B cell (primary cell): ENCODE results near the gene CPNE4. TPM values are rescaled to one million over a fixed set of nuclear protein-coding genes. Genes with fewer than 3 reads are reported as not detected.

Source experiments
- ATAC-seq: fragments of 200-7000 bp; cut with Tn5 transposase; one replicate; pipeline ENCODE4 v1.10.0; 2021; ENCODE audit warnings: low read depth, mild to moderate bottlenecking, moderate number of reproducible peaks, moderate library complexity
- CTCF ChIA-PET: fragments of 350-600 bp; sonication (Branson Sonifier 250); formaldehyde crosslinking; loops from one replicate; lab custom pipeline; 2021; ENCODE audit warnings: antibody characterized with exemption, inconsistent platforms; lab: Charles Lee
- POLR2A ChIA-PET: fragments of 350-600 bp; sonication (Branson Sonifier 250); formaldehyde crosslinking; loops from one replicate; lab custom pipeline; 2021; ENCODE audit warnings: antibody characterized with exemption; lab: Charles Lee
- DNase-seq: peaks from one replicate; pipeline ENCODE4 v3.0.0; 2013
- H2AFZ ChIP-seq: 2 replicates; pipeline ENCODE4 v1.6.1; 2012; ENCODE audit warnings: mild to moderate bottlenecking, low read depth, low read length; ENCODE audit not compliant: insufficient read depth, poor library complexity, severe bottlenecking
- H3K27ac ChIP-seq, 2 donors: 1 replicate in 1 of 2; 2 replicates in 1 of 2; pipeline ENCODE4 v1.5.1; 2012 to 2013; ENCODE audit warnings: low read length in 2 of 2, mild to moderate bottlenecking in 2 of 2, moderate library complexity in 1 of 2
- H3K27me3 ChIP-seq, 4 experiments: fragments of 200-600 bp in 1 of 4; sonication (generic) in 1 of 4; replicated peaks in 1 of 4; 1 replicate in 2 of 4; 2 replicates in 2 of 4; pipeline versions ENCODE4 v1.6.1 to v1.7.0; 2013 to 2016; ENCODE audit warnings: low read length in 3 of 4, mild to moderate bottlenecking in 2 of 4, mixed read lengths in 1 of 4, moderate library complexity in 1 of 4; ENCODE audit not compliant: insufficient read depth in 4 of 4, control insufficient read depth in 3 of 4; ENCODE audit errors: control extremely low read depth in 1 of 4
- H3K36me3 ChIP-seq, 2 experiments: replicated peaks in 1 of 2; 1 replicate in 1 of 2; 2 replicates in 1 of 2; pipeline versions ENCODE4 v1.6.1 to v1.7.1; 2013; ENCODE audit warnings: low read length in 1 of 2; ENCODE audit not compliant: insufficient read depth in 2 of 2, control insufficient read depth in 1 of 2; ENCODE audit errors: control extremely low read depth in 1 of 2, extremely low read depth in 1 of 2
- H3K4me1 ChIP-seq, 2 donors: fragments of 200-600 bp in 1 of 2; sonication (generic) in 1 of 2; 1 replicate in 1 of 2; 2 replicates in 1 of 2; pipeline versions ENCODE4 v1.5.1 to v1.6.1; 2013 to 2017; ENCODE audit warnings: low read length in 2 of 2; ENCODE audit not compliant: control insufficient read depth in 2 of 2, insufficient read depth in 2 of 2
- H3K4me2 ChIP-seq: replicated peaks from 2 replicates; pipeline ENCODE3; 2012; ENCODE audit warnings: mild to moderate bottlenecking, low read depth, low read length; ENCODE audit not compliant: poor library complexity, severe bottlenecking
- H3K4me3 ChIP-seq, 5 experiments: fragments of 200-600 bp in 1 of 5; sonication (generic) in 1 of 5; 1 replicate in 3 of 5; 2 replicates in 2 of 5; pipeline versions ENCODE4 v1.5.1 to v1.7.0; 2011 to 2016; ENCODE audit warnings: low read length in 4 of 5, mild to moderate bottlenecking in 4 of 5, low read depth in 2 of 5, control low read depth in 1 of 5, moderate library complexity in 1 of 5; ENCODE audit not compliant: insufficient read depth in 1 of 5; ENCODE audit errors: control extremely low read depth in 1 of 5, extremely low read depth in 1 of 5
- H3K79me2 ChIP-seq: fragments of 200-600 bp; sonication (generic); one replicate; pipeline ENCODE4 v1.6.0; 2016; ENCODE audit warnings: low read length; ENCODE audit not compliant: control insufficient read depth, insufficient read depth
- H3K9ac ChIP-seq: fragments of 200-600 bp; sonication (generic); 2 replicates; pipeline ENCODE4 v1.6.1; 2017; ENCODE audit warnings: mild to moderate bottlenecking, low read length, moderate library complexity
- H3K9me3 ChIP-seq, 3 donors: one replicate each; pipeline versions ENCODE4 v1.6.1 to v1.7.1; 2013; ENCODE audit warnings: low read length in 2 of 3; ENCODE audit not compliant: control insufficient read depth in 2 of 3, insufficient read depth in 1 of 3; ENCODE audit errors: control extremely low read depth in 1 of 3
- H4K20me1 ChIP-seq: 2 replicates; pipeline ENCODE4 v1.6.0; 2012; ENCODE audit warnings: mild to moderate bottlenecking, low read length; ENCODE audit not compliant: insufficient read depth, control insufficient read depth, poor library complexity, severe bottlenecking
- H3K27ac Mint-ChIP-seq: one replicate; pipeline ENCODE4 v1.8.0; 2021; ENCODE audit warnings: mixed read lengths
- H3K27me3 Mint-ChIP-seq: one replicate; pipeline ENCODE4 v1.8.0; 2021; ENCODE audit warnings: mixed read lengths
- H3K4me1 Mint-ChIP-seq: one replicate; pipeline ENCODE4 v1.8.0; 2021; ENCODE audit warnings: mixed read lengths
- H3K4me3 Mint-ChIP-seq: one replicate; pipeline ENCODE4 v1.8.0; 2021; ENCODE audit warnings: mixed read lengths
- H3K9me3 Mint-ChIP-seq: one replicate; pipeline ENCODE4 v1.8.0; 2022; ENCODE audit warnings: mixed read lengths; ENCODE audit not compliant: insufficient read depth
- CTCF ChIP-seq: fragments of 200-600 bp; IDR thresholded peaks from one replicate; pipeline ENCODE4 v1.8.0; 2022; ENCODE audit warnings: antibody characterized with exemption, mild to moderate bottlenecking
- EZH2 ChIP-seq: IDR thresholded peaks from 2 replicates; pipeline ENCODE4 v1.6.1; 2012; ENCODE audit warnings: borderline replicate concordance, low read depth, mild to moderate bottlenecking, moderate library complexity, low read length; ENCODE audit not compliant: insufficient read depth, poor library complexity, severe bottlenecking
- WGBS: methylation state at CpG from one replicate; pipeline ENCODE4 v1.1.5; 2013; ENCODE audit warnings: missing lambda C conversion rate; ENCODE audit not compliant: insufficient coverage; 5-methylcytosine and 5-hydroxymethylcytosine counted together
- intact Hi-C: fragments of 100-400 bp; cut with micrococcal nuclease; formaldehyde crosslinking; loops from one replicate; pipeline ENCODE4 v1.10.0; 2022
- polyA plus RNA-seq: library from polyadenylated mRNA; depleted of rRNA; stranded (reverse); fragments of >200 nt; gene quantifications from 2 replicates; pipeline ENCODE4 v1.2.3, GENCODE V29; 2012
- total RNA-seq, 2 donors: library from RNA; stranded (reverse); fragments of 120-200 nt in 1 of 2; gene quantifications; 1 replicate in 1 of 2; 2 replicates in 1 of 2; pipeline versions ENCODE4 v1.2.3 to v1.2.4, GENCODE V29; 2013 to 2022

CPNE4 gene
- total and polyA plus RNA-seq, 2 donors (not counting 1 experiment from before 2014, with no cell fraction given) = not detected

- ATAC-seq = no peak
- H3K27ac ChIP-seq = no peak overlapping the region
- WGBS = 79% methylated on average over 5 of the region's 5 CpGs
- no peaks in the 10 kb centered on the region for H3K4me1 Mint-ChIP-seq
- no peaks in the 10 kb centered on the region for H4K20me1 ChIP-seq
- H3K4me1 ChIP-seq = no peaks in the 10 kb centered on the region
- H3K4me3 Mint-ChIP-seq = no peak overlapping the region
- no peaks in the 10 kb centered on the region for H3K9me3 ChIP-seq
- H2AFZ ChIP-seq = no peak overlapping the region
- no peak overlapping the region for H3K4me3 ChIP-seq
- H3K9me3 Mint-ChIP-seq = peaks cover 8% of the 10 kb centered on the region
- no peak for TF ChIP-seq CTCF
- no peak for TF ChIP-seq EZH2
- no peaks in the 10 kb centered on the region for H3K27me3 Mint-ChIP-seq
- ChIA-PET POLR2A (no interaction called here), CTCF (no interaction called here)
- H3K79me2 ChIP-seq = no peaks in the 10 kb centered on the region
- H3K27me3 ChIP-seq = no peaks in the 10 kb centered on the region
- DNase-seq = no peak
- no peak overlapping the region for H3K27ac Mint-ChIP-seq
- H3K4me2 ChIP-seq = no peak overlapping the region
- no peak overlapping the region for H3K9ac ChIP-seq
- H3K36me3 ChIP-seq = no peaks in the 10 kb centered on the region
- intact Hi-C loops = no loop called here
Measured at GRCh38 chr3:131962982-131963381, 71.8 kb downstream of the CPNE4 start.

- Histone ChIP-seq H3K9ac (no peak overlapping the region), H3K27me3 (no peaks in the 10 kb centered on the region), H3K4me1 (no peaks in the 10 kb centered on the region), H3K4me2 (no peak overlapping the region), H3K4me3 (no peak overlapping the region), H3K36me3 (no peaks in the 10 kb centered on the region), H3K9me3 (no peaks in the 10 kb centered on the region), H4K20me1 (no peaks in the 10 kb centered on the region), H2AFZ (no peak overlapping the region), H3K27ac (no peak overlapping the region), H3K79me2 (no peaks in the 10 kb centered on the region)
- TF ChIP-seq CTCF (no peak), EZH2 (no peak)
- DNase-seq (no peak), ATAC-seq (no peak)
- H3K4me1 Mint-ChIP-seq = no peaks in the 10 kb centered on the region
- H3K9me3 Mint-ChIP-seq = no peaks in the 10 kb centered on the region
- ChIA-PET CTCF (no interaction called here), POLR2A (no interaction called here)
- WGBS = no CpG with 5 or more reads among the region's 1 CpG
- no peaks in the 10 kb centered on the region for H3K27me3 Mint-ChIP-seq
- intact Hi-C loops = no loop called here
- no peak overlapping the region for H3K27ac Mint-ChIP-seq
- H3K4me3 Mint-ChIP-seq = no peak overlapping the region
Measured at GRCh38 chr3:131960324-131960723, 74.5 kb downstream of the CPNE4 start.
